Endothelial cell of umbilical vein (primary cell): ENCODE results near the gene GRID2IP. TPM values are rescaled to one million over a fixed set of nuclear protein-coding genes. Genes with fewer than 3 reads are reported as not detected.

Experiments
- BruUV-seq: library from RNA; stranded (reverse); fragments of 400-500 nt; replicated peaks from 2 replicates; lab custom pipeline; 2021; lab: Mats Ljungman, UMichigan
- CTCF ChIA-PET: fragments of 300-600, 350-600 bp; sonication (Branson Sonifier 250); formaldehyde crosslinking; loops from one replicate; lab custom pipeline; 2021; ENCODE audit warnings: antibody characterized with exemption, inconsistent platforms; lab: Charles Lee
- POLR2A ChIA-PET: fragments of 300-600, 350-600 bp; sonication (Branson Sonifier 250); formaldehyde crosslinking; loops from one replicate; lab custom pipeline; 2021; ENCODE audit warnings: antibody characterized with exemption, inconsistent platforms; lab: Charles Lee
- DNase-seq: peaks from one replicate; pipeline ENCODE4 v3.0.0-alpha.2; 2011; ENCODE audit warnings: low read depth, low spot score
- FAIRE-seq: peaks from 2 replicates; lab custom pipeline; 2011; peaks lifted over from hg19 to GRCh38; lab: Jason Lieb, UNC
- H2AFZ ChIP-seq: 2 replicates; pipeline ENCODE4 v1.6.0; 2012; ENCODE audit warnings: low read depth, low read length, control low read depth, inconsistent platforms
- H3K27ac ChIP-seq: 2 replicates; pipeline ENCODE4 v1.5.1; 2011; ENCODE audit warnings: low read depth, mild to moderate bottlenecking, control low read depth, low read length, moderate library complexity; ENCODE audit not compliant: insufficient read depth
- H3K27me3 ChIP-seq, 2 experiments: 2 replicates each; pipeline versions ENCODE4 v1.6.0 to v1.6.1; 2011; ENCODE audit warnings: low read length in 2 of 2, mixed read lengths in 1 of 2; ENCODE audit not compliant: control insufficient read depth in 2 of 2, insufficient read depth in 2 of 2
- H3K36me3 ChIP-seq, 2 experiments: 2 replicates in 1 of 2; 3 replicates in 1 of 2; pipeline ENCODE4 v1.5.1; 2011; ENCODE audit warnings: low read length in 2 of 2, mild to moderate bottlenecking in 1 of 2, moderate library complexity in 1 of 2; ENCODE audit not compliant: control insufficient read depth in 2 of 2, insufficient read depth in 2 of 2; ENCODE audit errors: extremely low read depth in 1 of 2
- H3K4me1 ChIP-seq: 3 replicates; pipeline ENCODE4 v1.5.1; 2011; ENCODE audit warnings: mild to moderate bottlenecking, low read length; ENCODE audit not compliant: control insufficient read depth, insufficient read depth; ENCODE audit errors: extremely low read depth
- H3K4me2 ChIP-seq: 2 replicates; pipeline ENCODE4 v1.6.1; 2011; ENCODE audit warnings: low read length, control low read depth, mixed read lengths; ENCODE audit not compliant: insufficient read depth
- H3K4me3 ChIP-seq, 3 experiments: fragments of 200-600 bp in 1 of 3; sonication (generic), shearing (Covaris generic) in 1 of 3; replicated peaks in 1 of 3; 2 replicates each; pipeline ENCODE4 v1.5.1; 2011 to 2016; ENCODE audit warnings: control low read depth in 3 of 3, low read length in 3 of 3, mild to moderate bottlenecking in 2 of 3, inconsistent platforms in 1 of 3, low read depth in 1 of 3, moderate library complexity in 1 of 3; ENCODE audit not compliant: insufficient read depth in 1 of 3
- H3K79me2 ChIP-seq: 2 replicates; pipeline ENCODE4 v1.6.0; 2012; ENCODE audit warnings: low read length, inconsistent platforms; ENCODE audit not compliant: control insufficient read depth, insufficient read depth
- H3K9ac ChIP-seq: replicated peaks from 2 replicates; pipeline ENCODE3; 2011; ENCODE audit warnings: low read length, control low read depth; ENCODE audit not compliant: insufficient read depth; ENCODE audit errors: extremely low read depth
- H3K9me1 ChIP-seq: replicated peaks from 3 replicates; pipeline ENCODE4 v1.6.0; 2011; ENCODE audit warnings: mild to moderate bottlenecking, low read length; ENCODE audit not compliant: control insufficient read depth, insufficient read depth; ENCODE audit errors: extremely low read depth
- H3K9me3 ChIP-seq: replicated peaks from 2 replicates; pipeline ENCODE4 v1.5.1; 2012; ENCODE audit warnings: low read length, inconsistent platforms; ENCODE audit not compliant: control insufficient read depth, insufficient read depth
- H4K20me1 ChIP-seq: replicated peaks from 2 replicates; pipeline ENCODE3; 2011; ENCODE audit warnings: mild to moderate bottlenecking, low read length; ENCODE audit not compliant: control insufficient read depth, insufficient read depth; ENCODE audit errors: extremely low read depth
- EZH2 ChIP-seq: IDR thresholded peaks from 2 replicates; pipeline ENCODE4 v1.6.1; 2012; ENCODE audit warnings: borderline replicate concordance, low read depth, mild to moderate bottlenecking, moderate library complexity, low read length, inconsistent platforms; ENCODE audit not compliant: severe bottlenecking
- FOS ChIP-seq: IDR thresholded peaks from 2 replicates; pipeline ENCODE4 v1.6.1; 2011; ENCODE audit warnings: mild to moderate bottlenecking, low read length, moderate library complexity, borderline replicate concordance; ENCODE audit not compliant: insufficient read depth
- GATA2 ChIP-seq: IDR thresholded peaks from 2 replicates; pipeline ENCODE4 v1.7.0; 2011; ENCODE audit warnings: low read depth, mild to moderate bottlenecking, moderate library complexity, mixed read lengths, low read length; ENCODE audit not compliant: insufficient read length, insufficient read depth
- JUN ChIP-seq: IDR thresholded peaks from 2 replicates; pipeline ENCODE4 v1.6.1; 2011; ENCODE audit warnings: borderline replicate concordance, low read depth; ENCODE audit not compliant: insufficient read length, insufficient read depth
- MYC ChIP-seq: IDR thresholded peaks from one replicate; pipeline ENCODE4 v1.6.1; 2011; ENCODE audit warnings: mild to moderate bottlenecking, low read depth, low read length
- POLR2A ChIP-seq: IDR thresholded peaks from 2 replicates; pipeline ENCODE4 v1.6.1; 2012; ENCODE audit warnings: low read depth, mild to moderate bottlenecking, control low read depth, low read length
- POLR2AphosphoS5 ChIP-seq: IDR thresholded peaks from 2 replicates; pipeline ENCODE4 v1.6.1; 2012; ENCODE audit warnings: low read depth, mild to moderate bottlenecking, control low read depth, low read length, moderate library complexity; ENCODE audit not compliant: insufficient read depth
- dilution Hi-C: fragments of 300-500 bp; cut with MboI; formaldehyde crosslinking; loops from one replicate; pipeline ENCODE4 v1.15.0; 2019; ENCODE audit warnings: low sequenced_read_pairs; ENCODE audit not compliant: extremely low pct_ligation_motif_present
- intact Hi-C: fragments of 100-400 bp; cut with micrococcal nuclease; formaldehyde crosslinking; loops from one replicate; pipeline ENCODE4 v1.10.0; 2022
- polyA plus RNA-seq, 4 experiments: library from polyadenylated mRNA; depleted of rRNA in 3 of 4; stranded (reverse) in 3 of 4; unstranded in 1 of 4; fragments of >200 nt; gene quantifications; 2 replicates each; pipeline versions ENCODE4 v1.2.1 to v1.2.3, GENCODE V29; 2011 to 2012; ENCODE audit warnings: missing spikeins in 1 of 4
- total RNA-seq: library from RNA; stranded (reverse); gene quantifications from 2 replicates; pipeline ENCODE4 v1.2.3, GENCODE V29; 2021
- TF ChIP-seq, protein P1 (sequence below): IDR thresholded peaks from 2 replicates; pipeline ENCODE4 v1.6.1; 2011; ENCODE audit not compliant: insufficient read depth, insufficient read length
- TF ChIP-seq, protein P2 (sequence below), 2 donors: IDR thresholded peaks; 1 replicate in 1 of 2; 2 replicates in 1 of 2; pipeline ENCODE4 v1.5.1; 2011; ENCODE audit warnings: low read length in 2 of 2, mild to moderate bottlenecking in 2 of 2, moderate library complexity in 2 of 2, control low read depth in 1 of 2, inconsistent platforms in 1 of 2, low read depth in 1 of 2; ENCODE audit not compliant: insufficient read depth in 1 of 2; ENCODE audit errors: extremely low read depth in 1 of 2

Gene GRID2IP
- total and polyA plus RNA-seq, 2 donors (not counting 3 experiments of a cell fraction or from before 2014, with no cell fraction given) = not detected

DNA sequence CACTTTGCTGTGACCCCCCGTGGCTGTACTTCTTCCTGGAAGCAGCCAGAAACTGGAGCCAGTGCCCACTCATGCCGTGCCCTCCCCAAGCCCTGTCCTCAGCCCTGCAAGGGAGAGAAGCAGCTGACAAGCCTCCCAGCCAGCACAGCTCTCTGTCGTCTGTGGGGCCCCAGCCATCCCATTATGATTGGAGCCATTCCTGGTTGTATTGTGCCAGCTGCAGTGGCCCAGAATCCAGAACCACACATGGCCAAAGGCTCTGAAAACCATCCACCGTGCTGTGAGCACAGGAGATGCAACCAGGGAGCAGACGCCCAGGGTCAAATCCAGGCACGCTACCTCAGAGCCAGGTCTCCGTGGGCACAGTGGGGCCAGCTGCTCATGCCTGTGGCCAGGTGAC, 18.7 kb downstream of the GRID2IP start:
- no peak overlapping the region for H3K27ac ChIP-seq
- peaks cover 3% of the 10 kb centered on the region for H3K4me1 ChIP-seq
- DNase-seq = no peak
- H4K20me1 ChIP-seq = no peaks in the 10 kb centered on the region
- no peak overlapping the region for H3K4me3 ChIP-seq
- no peaks in the 10 kb centered on the region for H3K9me1 ChIP-seq
- TF ChIP-seq, protein P1, sequence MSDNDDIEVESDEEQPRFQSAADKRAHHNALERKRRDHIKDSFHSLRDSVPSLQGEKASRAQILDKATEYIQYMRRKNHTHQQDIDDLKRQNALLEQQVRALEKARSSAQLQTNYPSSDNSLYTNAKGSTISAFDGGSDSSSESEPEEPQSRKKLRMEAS = no peak
- TF ChIP-seq EZH2 (no peak), POLR2AphosphoS5 (no peak), POLR2A (no peak), GATA2 (no peak), JUN (no peak), FOS (no peak), MYC (no peak)
- TF ChIP-seq, protein P2, sequence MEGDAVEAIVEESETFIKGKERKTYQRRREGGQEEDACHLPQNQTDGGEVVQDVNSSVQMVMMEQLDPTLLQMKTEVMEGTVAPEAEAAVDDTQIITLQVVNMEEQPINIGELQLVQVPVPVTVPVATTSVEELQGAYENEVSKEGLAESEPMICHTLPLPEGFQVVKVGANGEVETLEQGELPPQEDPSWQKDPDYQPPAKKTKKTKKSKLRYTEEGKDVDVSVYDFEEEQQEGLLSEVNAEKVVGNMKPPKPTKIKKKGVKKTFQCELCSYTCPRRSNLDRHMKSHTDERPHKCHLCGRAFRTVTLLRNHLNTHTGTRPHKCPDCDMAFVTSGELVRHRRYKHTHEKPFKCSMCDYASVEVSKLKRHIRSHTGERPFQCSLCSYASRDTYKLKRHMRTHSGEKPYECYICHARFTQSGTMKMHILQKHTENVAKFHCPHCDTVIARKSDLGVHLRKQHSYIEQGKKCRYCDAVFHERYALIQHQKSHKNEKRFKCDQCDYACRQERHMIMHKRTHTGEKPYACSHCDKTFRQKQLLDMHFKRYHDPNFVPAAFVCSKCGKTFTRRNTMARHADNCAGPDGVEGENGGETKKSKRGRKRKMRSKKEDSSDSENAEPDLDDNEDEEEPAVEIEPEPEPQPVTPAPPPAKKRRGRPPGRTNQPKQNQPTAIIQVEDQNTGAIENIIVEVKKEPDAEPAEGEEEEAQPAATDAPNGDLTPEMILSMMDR (IDR thresholded peaks at IDR 0.05; ENCODE audit: extremely low read depth in 1 of 2, insufficient read depth in 1 of 2, low read depth in 1 of 2, low read length in 2 of 2) = no peak
- dilution Hi-C loops = no loop called here
- POLR2A ChIA-PET = no interaction called here
- no TSS peak for BruUV-seq
- no peak for FAIRE-seq
- no peak overlapping the region for H3K9ac ChIP-seq
- H3K4me2 ChIP-seq = no peak overlapping the region
- H3K36me3 ChIP-seq = no peaks in the 10 kb centered on the region
- intact Hi-C loops = no loop called here
- no peak overlapping the region for H2AFZ ChIP-seq
- no peaks in the 10 kb centered on the region for H3K9me3 ChIP-seq
- CTCF ChIA-PET = interaction anchor here (2.5 kb wide), 1 partner anchor 26 kb away, joined by 7 read pairs; no protein-coding TSS in a partner anchor
- peaks cover 10 to 21% of the 10 kb centered on the region in 2 experiments for H3K27me3 ChIP-seq
- no peaks in the 10 kb centered on the region for H3K79me2 ChIP-seq
